Cardiac fibroblast (primary cell): Measurements from ENCODE around the gene SPINT1.

Experiments
- DNase-seq, 2 donors: peaks; one replicate each; pipeline versions ENCODE4 v3.0.0 to v3.0.0-alpha.2; 2010; ENCODE audit warnings: low read depth in 2 of 2
- H3K4me3 ChIP-seq, 2 donors: replicated peaks in 1 of 2; 1 replicate in 1 of 2; 2 replicates in 1 of 2; pipeline ENCODE4 v1.5.1; 2011; ENCODE audit warnings: low read depth in 2 of 2, low read length in 2 of 2, mild to moderate bottlenecking in 2 of 2, moderate library complexity in 1 of 2
- CTCF ChIP-seq: IDR thresholded peaks from one replicate; pipeline ENCODE4 v1.5.1; 2011; ENCODE audit warnings: low read depth, mild to moderate bottlenecking, low read length, inconsistent platforms

SPINT1 gene

GRCh38 chr15:40900256-40901052 lies 56.6 kb downstream of the SPINT1 start:
- no peak for TF ChIP-seq CTCF
- DNase-seq = no peak
- no peak overlapping the region for H3K4me3 ChIP-seq

GRCh38 chr15:40901053-40901443 lies 57.2 kb downstream of the SPINT1 start:
- no peak for TF ChIP-seq CTCF
- no peak for DNase-seq
- H3K4me3 ChIP-seq = no peak overlapping the region

- no peak overlapping the region for H3K4me3 ChIP-seq
- TF ChIP-seq CTCF = no peak
- DNase-seq = peak; percentile 28 to 33
Observed at GRCh38 chr15:40902605-40903561, 59.0 kb downstream of the SPINT1 start.

- TF ChIP-seq CTCF = no peak
- no peak overlapping the region for H3K4me3 ChIP-seq
- no peak for DNase-seq
Observed at GRCh38 chr15:40904552-40905201, 60.8 kb downstream of the SPINT1 start.

GRCh38 chr15:40906091-40906990 lies 62.5 kb downstream of the SPINT1 start:
- DNase-seq = peak; percentile 89 to 97
- peak; percentile 66 for TF ChIP-seq CTCF
- H3K4me3 ChIP-seq = peak overlapping the region; percentile 40 to 43
